Endothelial cell (in vitro differentiated cells): ENCODE results near the gene LONP2. TPM values are rescaled to one million over a fixed set of nuclear protein-coding genes. Genes with fewer than 3 reads are reported as not detected.

Experiments used
- DNase-seq: peaks from one replicate; pipeline ENCODE4 v3.0.0; 2021; ENCODE audit warnings: low spot score
- H3K27ac Mint-ChIP-seq: one replicate; pipeline ENCODE4 v1.8.0; 2021; ENCODE audit warnings: mixed read lengths, inconsistent platforms; ENCODE audit not compliant: unreplicated experiment
- H3K27me3 Mint-ChIP-seq: one replicate; pipeline ENCODE4 v1.8.0; 2021; ENCODE audit warnings: mild to moderate bottlenecking, moderate library complexity, mixed read lengths, inconsistent platforms; ENCODE audit not compliant: unreplicated experiment
- H3K36me3 Mint-ChIP-seq: one replicate; pipeline ENCODE4 v1.8.0; 2021; ENCODE audit warnings: mild to moderate bottlenecking, low read depth, mixed read lengths, inconsistent platforms; ENCODE audit not compliant: unreplicated experiment
- H3K4me1 Mint-ChIP-seq: one replicate; pipeline ENCODE4 v1.8.0; 2021; ENCODE audit warnings: mild to moderate bottlenecking, mixed read lengths, inconsistent platforms; ENCODE audit not compliant: unreplicated experiment
- H3K4me3 Mint-ChIP-seq: one replicate; pipeline ENCODE4 v1.8.0; 2021; ENCODE audit warnings: mild to moderate bottlenecking, mixed read lengths, inconsistent platforms; ENCODE audit not compliant: unreplicated experiment
- H3K9me3 Mint-ChIP-seq: one replicate; pipeline ENCODE4 v1.8.0; 2021; ENCODE audit warnings: mixed read lengths, inconsistent platforms; ENCODE audit not compliant: unreplicated experiment
- CTCF ChIP-seq: fragments of 200-600 bp; sonication (generic); IDR thresholded peaks from one replicate; pipeline ENCODE4 v1.5.0; 2021; ENCODE audit warnings: antibody characterized with exemption; ENCODE audit not compliant: unreplicated experiment
- total RNA-seq: library from RNA; stranded (reverse); fragmentation: NEBNext Ultra II Directional; extraction: Animal tissue kit (Norgen Biotek cat#: 25700); gene quantifications from one replicate; pipeline ENCODE4 v1.2.1, GENCODE V29; 2021; ENCODE audit not compliant: unreplicated experiment

Gene LONP2
- total RNA-seq, 1 donor from 2014 or later: 42.6 TPM

GRCh38 chr16:48282636-48283263 lies 38.6 kb downstream of the LONP2 start:
- peaks cover 35% of the 10 kb centered on the region for H3K4me1 Mint-ChIP-seq
- peaks cover 8% of the 10 kb centered on the region for H3K9me3 Mint-ChIP-seq
- no peak for TF ChIP-seq CTCF
- H3K27ac Mint-ChIP-seq: no peak overlapping the region
- peaks cover 24% of the 10 kb centered on the region for H3K36me3 Mint-ChIP-seq
- no peaks in the 10 kb centered on the region for H3K27me3 Mint-ChIP-seq
- no peak for DNase-seq
- H3K4me3 Mint-ChIP-seq: no peak overlapping the region

GRCh38 chr16:48284772-48285409 lies 40.8 kb downstream of the LONP2 start:
- DNase-seq: no peak
- Mint-ChIP-seq H3K4me3 (no peak overlapping the region), H3K27me3 (no peaks in the 10 kb centered on the region), H3K4me1 (peaks cover 19% of the 10 kb centered on the region), H3K27ac (peak overlapping the region; percentile 2), H3K36me3 (peaks cover 29% of the 10 kb centered on the region), H3K9me3 (peaks cover 8% of the 10 kb centered on the region)
- TF ChIP-seq CTCF: no peak

DNA sequence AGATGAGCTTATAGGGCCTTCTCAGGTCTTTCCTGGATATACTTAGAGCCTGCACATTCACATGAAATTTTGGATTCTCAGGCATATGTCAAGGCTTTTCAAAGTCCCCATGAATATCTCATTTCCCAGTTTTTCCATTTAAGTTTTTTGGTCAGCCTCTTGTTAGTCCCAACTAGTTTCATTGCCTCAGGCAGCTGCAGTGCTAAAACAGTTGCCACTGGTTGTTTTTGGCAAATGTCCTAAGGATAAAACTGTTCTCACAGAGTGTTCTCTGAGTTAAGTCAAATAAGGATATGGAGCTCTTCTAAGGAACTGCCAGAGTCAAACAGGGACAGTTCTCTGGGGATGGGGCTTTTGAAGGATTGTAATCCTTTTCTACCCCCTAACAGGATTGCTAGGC lies 43.1 kb downstream of the LONP2 start:
- H3K27me3 Mint-ChIP-seq: no peaks in the 10 kb centered on the region
- no peak for TF ChIP-seq CTCF
- H3K4me3 Mint-ChIP-seq: peak overlapping the region; percentile 12
- DNase-seq: no peak
- peaks cover 29% of the 10 kb centered on the region for H3K36me3 Mint-ChIP-seq
- no peak overlapping the region for H3K27ac Mint-ChIP-seq
- H3K9me3 Mint-ChIP-seq: peaks cover 8% of the 10 kb centered on the region
- H3K4me1 Mint-ChIP-seq: peaks cover 25% of the 10 kb centered on the region

DNA sequence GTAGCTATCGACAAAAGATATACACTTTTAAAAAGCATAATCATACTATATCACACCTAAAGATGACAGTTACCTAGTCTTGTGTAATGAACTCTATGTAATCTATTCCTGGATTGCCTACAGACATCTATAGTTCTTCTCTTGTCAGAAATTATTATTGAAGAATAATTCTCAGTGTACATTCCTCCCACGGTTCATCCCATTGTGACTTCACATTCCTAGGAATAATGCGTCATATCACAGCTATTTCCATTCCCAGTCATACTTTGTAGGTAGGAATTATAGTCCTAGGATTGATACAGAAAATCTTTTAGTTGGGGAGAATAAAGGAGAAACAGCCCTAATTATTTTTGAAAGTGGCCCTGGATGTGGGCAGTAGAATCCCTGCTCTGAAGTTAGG lies 47.2 kb downstream of the LONP2 start:
- Mint-ChIP-seq H3K4me3 (no peak overlapping the region), H3K9me3 (peaks cover 4% of the 10 kb centered on the region), H3K27ac (no peak overlapping the region), H3K36me3 (peaks cover 28% of the 10 kb centered on the region), H3K27me3 (no peaks in the 10 kb centered on the region), H3K4me1 (peaks cover 19% of the 10 kb centered on the region)
- TF ChIP-seq CTCF: no peak
- no peak for DNase-seq

DNA sequence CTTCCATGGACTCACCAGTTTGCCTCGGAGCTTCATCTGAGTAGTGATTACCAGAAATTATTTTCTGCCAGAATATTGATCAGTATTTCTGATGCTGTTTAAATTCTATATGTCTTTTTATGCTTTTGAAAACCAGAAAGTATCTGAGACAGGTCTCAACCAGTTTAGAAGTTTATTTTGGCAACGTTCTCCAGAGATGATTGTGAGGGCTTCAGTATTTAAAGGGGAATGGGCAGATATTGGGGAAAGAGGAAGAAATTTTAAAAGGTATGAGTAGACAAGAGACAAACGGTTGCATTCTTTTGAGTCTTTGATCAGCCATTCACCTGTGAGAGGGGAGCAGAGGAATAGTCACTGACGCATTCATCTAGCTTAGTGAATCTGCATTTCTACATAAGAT lies 47.7 kb downstream of the LONP2 start:
- DNase-seq: no peak
- Mint-ChIP-seq H3K4me1 (peaks cover 19% of the 10 kb centered on the region), H3K36me3 (peaks cover 27% of the 10 kb centered on the region), H3K9me3 (peaks cover 3% of the 10 kb centered on the region), H3K4me3 (no peak overlapping the region), H3K27ac (no peak overlapping the region), H3K27me3 (no peaks in the 10 kb centered on the region)
- no peak for TF ChIP-seq CTCF
